NCI-H1930 (cell line): ENCODE measurements around the gene FNDC3B.
"Not testable (repeated sequence)": the region's sequence is repeated elsewhere in the genome, so short reads cannot be mapped to it uniquely, and the experiment has no call there.

Source experiments
- DNase-seq, 2 experiments: peaks; one replicate each; lab custom pipeline; 2025; lab: John Stamatoyannopoulos, UW

FNDC3B gene

DNA sequence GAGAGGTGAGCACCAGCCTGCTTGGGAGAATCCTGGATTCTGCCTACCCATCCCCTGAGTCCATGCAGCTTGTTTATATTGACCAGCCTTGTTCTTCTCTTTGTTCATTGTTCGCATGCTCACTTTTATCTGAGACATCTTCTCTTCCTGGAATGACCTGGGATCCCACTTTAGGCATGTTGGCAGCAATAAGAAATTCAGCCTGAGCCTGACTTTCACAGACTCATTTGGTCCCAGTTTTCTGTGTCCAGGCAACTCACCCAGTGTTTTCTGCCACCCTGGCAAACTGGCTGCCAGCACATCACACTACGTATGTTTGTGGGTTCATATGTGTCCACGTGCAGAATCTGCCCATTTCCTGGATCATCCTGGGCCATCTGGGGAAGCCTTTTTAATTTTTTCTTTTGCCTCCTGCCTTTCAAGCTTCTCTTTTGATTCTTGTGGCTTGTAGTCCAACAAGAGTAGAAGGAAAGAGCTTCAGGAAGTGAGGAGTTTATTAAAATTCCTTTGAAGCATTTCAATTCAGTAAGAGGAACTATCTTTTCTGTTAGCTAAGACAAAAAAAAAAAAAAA is 199.9 kb downstream of the FNDC3B start:
- no peak for DNase-seq

DNA sequence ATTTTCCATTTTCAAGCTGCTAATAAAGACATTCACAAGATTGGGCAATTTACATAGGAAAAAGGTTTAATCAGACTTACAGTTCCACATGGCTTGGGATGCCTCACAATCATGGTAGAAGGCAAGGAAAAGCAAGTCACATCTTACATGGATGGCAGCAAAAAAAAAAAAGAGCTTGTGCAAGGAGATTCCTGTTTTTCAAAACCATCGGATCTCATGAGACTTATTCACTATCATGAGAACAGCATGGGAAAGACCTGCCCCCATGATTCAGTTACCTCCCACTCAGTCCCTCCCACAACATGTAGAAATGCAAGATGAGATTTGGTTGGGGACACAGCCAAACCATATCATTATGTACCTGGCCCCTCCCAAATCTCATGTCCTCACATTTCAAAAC is 202.0 kb downstream of the FNDC3B start:
- DNase-seq = no peak

DNA sequence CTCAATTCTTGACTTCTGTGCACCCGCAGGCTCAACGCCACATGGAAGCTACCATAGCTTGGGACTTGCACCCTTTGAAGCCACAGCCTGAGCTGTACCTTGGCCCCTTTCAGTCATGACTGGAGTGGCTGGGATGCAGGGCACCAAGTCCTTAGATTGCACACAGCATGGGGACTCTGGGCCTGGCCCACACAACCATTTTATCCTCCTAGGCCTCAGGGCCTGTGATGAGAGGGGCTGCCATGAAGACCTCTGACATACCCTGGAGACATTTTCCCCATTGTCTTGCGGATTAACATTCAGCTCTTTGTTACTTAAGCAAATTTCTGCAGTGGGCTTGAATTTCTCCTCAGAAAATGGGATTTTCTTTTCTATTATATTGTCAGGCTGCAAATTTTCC is 203.1 kb downstream of the FNDC3B start:
- not testable (repeated sequence) for DNase-seq

DNA sequence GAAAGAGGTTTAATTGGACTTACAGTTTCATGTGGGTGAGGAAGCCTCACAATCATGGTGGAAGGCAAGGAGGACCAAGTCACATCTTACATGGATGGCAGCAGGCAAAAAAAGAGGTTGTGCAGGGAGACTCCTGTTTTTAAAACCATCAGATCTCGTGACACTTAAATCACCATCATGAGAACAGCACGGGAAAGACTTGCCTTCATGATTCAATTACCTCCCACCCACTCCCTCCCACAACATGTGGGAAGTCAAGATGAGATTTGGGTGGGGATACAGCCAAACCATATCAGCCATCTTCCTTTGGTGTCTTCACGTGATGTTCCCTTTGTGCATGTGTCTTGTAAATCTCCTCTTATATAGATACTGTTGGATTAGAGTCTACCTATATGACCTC is 204.0 kb downstream of the FNDC3B start:
- not testable (repeated sequence) for DNase-seq

DNA sequence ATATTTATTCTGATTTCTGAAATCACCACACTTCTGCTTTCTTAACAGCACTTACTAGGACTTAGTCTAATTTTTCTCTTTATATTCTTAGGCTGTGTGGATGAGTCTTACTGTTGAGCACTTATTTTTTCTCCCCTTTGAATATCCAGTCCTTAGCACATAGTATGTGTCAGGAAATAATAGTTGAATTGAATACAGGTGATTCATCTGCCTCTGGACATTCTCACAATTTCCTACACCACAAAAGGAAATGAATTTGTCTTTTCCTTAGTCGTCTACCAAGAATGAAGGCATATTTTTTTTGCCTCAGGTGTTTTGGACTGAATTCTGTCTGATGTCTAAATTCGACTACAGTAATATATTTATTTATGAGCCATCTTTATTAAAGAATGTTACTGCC is 204.6 kb downstream of the FNDC3B start:
- DNase-seq = no peak

DNA sequence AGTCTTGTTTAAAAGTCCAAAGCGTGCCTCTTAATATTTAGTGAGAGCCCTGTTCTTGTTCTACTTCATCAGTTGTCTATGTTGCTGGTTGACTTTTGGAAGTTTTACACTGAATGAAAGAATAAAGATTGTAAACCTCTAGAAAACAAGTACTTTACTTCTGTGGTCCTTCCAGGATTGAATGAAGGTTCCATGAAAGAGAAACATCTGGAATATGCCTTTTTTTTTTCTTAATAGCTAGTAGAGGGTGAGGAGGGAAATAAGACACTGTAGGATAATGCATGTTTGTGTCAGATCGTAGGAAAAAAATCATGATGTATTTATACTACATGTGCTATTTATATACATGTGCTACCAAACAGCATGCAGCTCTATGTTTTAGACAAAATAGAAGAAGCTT is 205.9 kb downstream of the FNDC3B start:
- DNase-seq = no peak

DNA sequence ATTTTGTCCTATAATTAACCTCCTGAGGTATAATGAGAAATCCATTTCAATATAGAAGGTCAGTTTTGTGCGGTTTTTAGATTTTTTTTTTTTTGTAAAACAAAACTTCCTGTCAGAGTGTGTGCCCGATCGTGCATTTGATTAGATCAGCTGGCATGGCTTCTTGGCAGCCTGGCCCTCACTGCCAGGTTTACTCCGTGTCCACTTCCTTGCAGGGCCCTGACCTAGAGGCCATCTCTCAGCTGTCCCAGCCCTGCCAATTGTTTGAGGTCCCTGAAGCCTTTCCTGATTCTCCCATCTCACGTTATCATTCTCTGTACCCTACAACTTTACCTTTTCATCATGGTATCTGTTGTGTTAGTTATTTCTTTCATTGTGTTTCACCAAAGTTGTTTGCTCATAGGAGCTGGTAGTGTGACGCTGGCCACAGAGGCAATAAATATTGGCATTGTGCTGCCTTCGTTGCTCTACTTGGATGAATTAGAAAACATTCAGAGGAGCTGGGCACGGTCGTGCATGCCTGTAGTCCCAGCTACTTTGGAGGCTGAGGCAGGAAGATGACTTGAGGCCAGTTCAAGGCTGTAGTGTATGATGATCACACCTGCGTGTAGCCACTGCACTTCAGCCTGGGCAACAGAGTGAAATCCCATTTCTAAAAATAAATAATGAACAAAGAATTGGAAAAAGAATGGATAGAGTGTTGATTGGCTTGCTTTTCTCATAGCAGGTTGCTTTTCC is 206.9 kb downstream of the FNDC3B start:
- no peak for DNase-seq

DNA sequence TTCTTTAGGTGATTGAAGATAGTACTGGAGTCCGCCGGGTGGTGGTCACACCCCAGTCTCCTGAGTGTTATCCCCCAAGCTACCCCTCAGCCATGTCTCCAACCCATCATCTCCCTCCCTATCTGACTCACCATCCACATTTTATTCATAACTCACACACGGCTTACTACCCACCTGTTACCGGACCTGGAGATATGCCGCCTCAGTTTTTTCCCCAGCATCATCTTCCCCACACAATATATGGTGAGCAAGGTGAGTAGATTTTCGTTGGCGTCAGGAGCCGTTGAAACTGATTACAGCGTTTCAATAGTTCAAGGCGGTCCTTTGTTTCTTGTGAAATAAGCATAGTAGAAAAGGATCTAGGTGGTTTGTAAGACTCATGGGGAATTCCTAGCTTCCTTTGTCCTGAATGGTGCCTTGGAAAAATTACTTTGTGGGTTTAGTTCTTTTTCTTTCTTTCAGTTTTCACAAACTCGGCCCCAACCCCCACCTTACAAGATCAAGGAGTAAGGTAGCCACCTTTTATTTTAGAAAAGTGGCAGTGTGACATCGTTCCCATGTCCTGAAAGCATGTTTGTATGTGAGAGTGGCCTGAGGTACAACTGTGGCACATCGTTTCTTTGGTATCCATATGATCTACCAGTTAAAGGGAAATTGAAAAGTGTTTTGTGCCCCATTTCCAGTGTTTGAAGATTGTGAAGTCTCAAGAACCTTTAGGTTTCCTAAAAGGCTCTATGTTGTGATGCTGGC is 208.3 kb downstream of the FNDC3B start:
- no peak for DNase-seq

DNA sequence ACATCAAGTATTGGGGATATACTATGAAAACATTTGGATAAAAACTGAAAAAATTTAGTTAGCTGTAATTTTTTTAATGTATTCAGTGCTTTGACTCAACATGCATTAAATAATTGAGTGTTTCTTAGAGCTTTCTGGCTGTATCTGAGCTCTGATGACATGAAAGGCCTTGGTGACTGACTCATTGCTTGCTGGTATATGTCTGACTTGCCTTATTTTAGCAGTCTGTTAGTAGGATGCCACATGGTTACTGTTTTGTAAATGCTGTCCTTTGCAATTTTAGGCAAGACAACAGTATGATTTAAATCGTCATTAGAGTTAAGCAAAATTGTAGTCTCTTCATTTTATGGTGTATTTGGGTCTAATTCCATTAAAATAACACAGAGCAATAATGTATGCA is 209.7 kb downstream of the FNDC3B start:
- DNase-seq = no peak

DNA sequence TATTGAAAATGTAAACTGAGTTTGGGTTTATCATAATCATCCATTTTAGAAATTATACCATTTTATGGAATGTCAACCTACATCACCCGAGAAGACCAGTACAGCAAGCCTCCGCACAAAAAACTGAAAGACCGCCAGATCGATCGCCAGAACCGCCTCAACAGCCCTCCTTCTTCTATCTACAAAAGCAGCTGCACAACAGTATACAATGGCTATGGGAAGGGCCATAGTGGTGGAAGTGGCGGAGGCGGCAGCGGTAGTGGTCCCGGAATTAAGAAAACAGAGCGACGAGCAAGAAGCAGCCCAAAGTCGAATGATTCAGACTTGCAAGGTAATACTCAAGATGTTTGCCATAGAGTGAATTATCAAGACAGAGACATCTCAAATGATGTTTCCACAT is 211.8 kb downstream of the FNDC3B start:
- no peak for DNase-seq

DNA sequence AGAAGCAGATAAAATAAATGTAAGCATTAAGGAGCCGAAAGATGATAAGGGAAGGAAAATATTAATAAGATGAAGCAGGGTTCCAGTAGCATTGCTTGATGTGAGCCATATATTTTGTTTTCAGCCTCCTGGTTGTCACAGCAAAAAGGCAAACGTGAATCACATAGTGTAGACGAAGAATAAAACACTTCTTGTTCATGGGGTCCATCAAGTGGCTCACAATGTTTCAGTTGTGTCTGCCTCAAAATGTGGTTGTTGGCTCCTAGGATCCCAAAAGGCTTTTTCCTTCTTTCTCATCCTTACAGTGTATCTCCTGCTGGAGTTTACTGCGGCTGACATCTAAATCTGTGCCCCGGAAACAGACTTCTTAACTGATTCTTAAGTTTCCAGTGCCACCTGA is 213.8 kb downstream of the FNDC3B start:
- no peak for DNase-seq

DNA sequence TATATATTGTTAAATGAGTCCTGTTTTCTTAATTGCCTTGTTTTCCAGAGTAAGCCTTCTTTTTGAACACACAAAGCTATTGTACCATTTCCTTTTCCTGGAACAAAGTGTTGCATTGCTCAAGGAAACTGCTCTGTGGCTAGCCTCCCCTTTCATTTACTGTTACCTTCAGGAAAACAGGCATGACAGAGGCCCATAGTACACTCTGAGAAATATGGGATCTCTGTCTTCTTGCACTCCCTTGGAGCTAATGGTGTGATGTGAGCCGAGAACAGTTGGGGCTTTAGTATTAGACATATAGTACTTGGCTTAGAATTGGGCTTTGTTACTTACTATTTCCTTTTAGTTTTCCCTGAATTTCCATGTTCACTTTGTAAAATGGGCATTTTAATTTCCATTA is 215.2 kb downstream of the FNDC3B start:
- no peak for DNase-seq

DNA sequence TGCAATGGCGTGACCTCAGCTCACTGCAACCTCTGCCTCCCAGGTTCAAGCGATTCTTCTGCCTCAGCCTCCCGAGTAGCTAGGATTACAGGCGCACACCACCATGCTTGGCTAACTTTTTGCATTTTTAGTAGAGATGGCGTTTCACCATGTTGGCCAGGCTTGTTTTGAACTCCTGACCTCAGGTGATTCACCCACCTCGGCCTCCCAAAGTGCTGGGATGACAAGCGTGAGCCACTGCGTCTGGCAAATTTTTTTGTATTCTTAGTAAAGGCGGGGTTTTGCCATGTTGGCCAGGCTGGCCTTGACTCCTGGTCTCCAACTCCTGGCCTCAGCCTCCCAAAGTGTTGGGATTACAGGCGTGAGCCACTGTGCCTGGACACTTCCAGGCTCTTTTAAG is 215.9 kb downstream of the FNDC3B start:
- not testable (repeated sequence) for DNase-seq

DNA sequence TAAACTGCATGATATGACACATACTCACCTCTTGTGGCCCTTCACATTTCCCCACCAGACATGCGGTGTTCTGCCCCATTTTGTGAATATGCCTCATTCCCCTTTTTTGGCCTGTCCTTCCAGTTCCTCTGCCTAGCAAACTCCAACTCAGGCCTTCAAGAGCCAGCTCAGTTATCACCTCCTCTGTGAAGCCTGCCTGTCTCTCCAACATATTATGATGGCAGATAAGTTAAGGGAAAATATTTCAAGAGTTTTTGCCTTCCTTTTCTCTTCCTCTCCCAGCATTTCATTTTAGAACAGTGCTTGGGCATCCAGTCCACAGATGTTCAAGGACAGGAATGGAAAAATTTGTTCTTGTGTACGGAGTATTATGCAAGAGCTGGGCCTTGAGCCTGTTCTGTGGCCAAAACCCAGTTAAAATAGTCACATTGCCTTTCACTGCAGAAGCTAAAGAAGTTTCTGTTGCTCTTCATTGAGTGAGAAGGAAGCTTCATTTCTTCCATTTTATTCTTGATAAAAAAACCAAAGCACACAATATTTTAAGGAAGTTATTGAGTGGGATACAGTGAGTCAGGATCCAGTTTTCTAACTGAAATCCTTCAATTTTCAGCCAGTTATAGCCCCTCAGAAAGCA is 216.8 kb downstream of the FNDC3B start:
- DNase-seq = no peak

DNA sequence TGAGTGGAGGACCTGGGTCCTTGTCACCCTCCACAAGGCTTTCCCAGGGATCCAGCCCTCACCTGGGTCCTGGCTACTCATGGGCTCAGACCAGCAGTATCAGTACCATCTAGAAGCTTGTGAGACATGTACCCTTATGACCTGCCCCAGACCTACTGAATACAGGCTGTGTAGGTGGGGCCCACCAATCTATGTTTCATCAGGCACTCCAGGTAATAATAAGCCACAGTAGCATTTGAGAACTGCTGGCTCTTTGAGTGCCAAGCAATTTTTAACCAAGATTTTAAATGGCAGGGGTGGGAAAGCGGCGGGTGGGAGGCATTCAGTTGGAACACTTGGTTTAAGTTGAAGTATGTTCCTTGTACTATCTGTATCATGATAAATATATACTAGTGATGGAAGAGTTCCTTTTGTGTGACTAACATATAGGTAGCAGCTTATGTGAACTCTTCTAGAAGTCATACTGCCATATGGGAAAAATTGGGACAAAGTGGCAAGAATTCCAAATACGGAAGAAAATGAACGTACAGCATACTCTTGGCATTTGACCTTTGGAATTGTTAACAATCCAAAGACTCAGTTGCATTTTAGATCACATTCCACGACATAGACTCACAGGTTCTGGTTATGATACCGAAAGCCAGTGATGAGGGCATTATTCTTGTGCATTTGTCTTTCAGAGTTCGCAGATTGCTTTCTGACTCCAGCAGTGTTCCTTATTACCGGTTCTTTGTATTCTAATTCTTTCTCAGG is 218.4 kb downstream of the FNDC3B start:
- no peak for DNase-seq

DNA sequence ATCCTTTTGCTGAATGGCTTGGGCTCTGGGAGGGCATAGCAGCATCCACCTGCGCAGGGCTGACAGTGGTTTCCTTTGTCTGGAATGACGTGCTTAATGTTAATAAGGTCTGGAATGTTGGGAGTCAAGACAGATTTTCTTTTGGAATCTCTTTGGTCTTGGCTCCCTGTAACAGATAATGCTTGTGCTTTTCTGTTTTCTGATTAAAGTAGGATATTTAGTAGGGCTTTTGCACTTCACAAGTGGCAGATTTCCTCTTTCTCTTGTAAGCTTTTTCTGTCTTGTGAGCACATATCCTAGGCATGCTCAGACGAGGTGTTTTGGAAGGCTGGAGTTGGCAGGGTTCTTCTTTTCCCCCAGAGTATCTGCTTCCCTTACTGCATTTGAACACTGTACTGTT is 219.2 kb downstream of the FNDC3B start:
- no peak for DNase-seq

DNA sequence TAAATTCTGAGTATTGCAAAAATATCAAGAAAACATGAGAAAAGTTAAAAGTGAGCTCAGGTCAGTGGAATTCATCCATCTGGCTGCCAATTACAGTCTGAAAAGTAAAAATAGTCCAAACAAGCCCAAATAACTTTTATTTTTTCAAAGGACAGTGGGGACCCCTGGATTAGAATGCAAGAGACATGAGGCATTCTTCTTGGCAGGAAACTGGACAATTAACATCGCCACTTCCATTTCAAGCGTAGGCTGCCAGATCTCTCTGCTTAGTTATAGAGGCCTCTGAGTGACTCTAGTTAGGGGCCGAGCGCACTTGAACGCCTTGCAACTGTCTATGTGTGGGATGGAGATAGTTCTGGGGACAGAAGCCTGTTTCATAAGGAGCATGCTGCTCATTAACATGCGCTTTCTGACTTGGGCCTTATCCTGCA is 219.7 kb downstream of the FNDC3B start:
- no peak for DNase-seq

DNA sequence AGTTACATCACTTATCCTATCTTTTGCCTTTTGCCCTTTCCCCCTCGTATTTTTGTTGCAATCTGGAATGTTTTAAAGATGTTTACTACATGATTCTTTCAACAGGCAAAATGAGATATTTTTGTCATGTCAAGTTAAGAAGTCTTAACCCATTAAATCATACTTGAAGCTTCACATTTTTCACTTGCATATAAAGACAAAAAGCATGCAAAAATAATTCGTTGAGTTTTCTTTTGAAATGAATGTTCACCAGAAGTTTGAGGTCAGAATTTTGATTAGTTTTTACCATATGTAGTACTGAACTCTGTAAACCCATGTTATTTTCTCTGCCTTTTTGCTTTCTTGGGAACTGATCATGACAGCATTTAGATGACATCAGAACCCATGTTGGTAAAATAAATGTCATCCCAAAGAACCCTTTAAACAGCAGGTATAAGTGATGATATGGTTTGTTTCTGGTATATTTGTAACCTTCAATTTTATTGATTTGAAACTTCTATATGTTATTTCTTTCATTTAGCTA is 220.4 kb downstream of the FNDC3B start:
- no peak for DNase-seq

DNA sequence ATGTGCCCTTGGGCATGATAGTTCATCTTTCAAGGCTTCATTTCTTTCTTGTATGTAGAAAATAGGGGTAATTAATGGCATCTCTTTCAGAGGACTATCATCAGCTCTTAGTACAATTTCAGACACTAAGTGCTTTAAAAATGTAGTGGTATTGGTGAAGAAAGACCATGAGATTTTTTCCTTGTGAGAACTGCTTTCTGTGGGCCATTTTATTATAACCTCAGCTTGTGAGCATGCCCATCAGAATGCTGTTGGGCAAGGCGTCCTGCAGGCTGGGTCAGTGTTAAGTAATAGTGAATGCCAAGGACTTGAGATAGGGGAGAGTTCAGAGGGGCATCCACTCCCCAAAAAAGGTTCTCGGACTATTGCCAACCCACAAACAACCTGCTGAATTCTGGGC is 221.0 kb downstream of the FNDC3B start:
- no peak for DNase-seq

DNA sequence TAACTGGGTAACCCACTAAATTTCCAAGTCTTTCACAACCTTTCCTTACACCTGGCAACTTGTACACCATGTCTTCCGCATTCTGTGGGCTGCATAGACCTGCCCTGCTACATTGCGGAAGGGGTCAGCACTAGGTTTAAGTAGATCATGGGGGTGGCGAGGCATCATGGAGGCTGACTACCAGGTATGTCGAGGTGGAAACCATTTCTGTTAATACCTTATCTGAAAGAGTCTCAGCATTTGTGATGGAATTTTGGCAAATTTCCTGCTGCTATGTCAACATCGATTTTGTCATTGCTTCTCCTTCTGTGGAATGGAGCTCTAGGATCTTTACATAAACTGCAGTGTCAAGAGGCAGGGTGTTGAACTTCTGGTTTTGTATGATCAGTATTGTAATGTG is 221.7 kb downstream of the FNDC3B start:
- DNase-seq = no peak

DNA sequence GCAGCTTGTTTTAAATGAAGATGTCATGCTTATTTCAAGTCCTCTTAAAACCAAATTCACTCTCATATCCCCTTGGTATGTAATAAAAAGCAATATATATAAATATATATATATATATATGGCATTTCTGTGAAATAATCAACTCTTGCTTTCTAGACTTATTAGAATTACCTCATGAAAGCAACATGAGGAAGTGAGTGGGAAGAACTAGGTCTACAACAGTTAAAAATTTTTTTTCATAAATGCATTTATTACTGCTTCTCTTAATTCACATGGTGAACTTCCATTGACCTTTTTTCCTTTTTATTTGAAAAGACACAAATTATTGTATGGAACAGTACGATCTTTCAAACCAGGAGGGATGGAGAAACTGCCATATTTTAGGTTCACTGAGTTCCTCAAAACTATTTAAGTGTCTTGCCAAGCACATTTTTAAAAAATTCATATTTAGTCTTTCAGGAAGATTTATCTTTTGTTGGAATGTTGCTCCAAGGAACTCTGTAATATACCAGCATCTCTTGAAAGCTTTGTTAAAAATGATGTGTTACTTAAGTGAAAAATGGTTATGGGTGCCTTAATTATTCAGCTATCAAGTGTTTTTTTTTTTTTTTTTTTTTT is 223.7 kb downstream of the FNDC3B start:
- no peak for DNase-seq
